Measurements from ENCODE around the gene PARD3.

- no peak for TF ChIP-seq CTCF (IDR thresholded peaks at IDR 0.05; ENCODE audit: poor library complexity)
- TF ChIP-seq EZH2phosphoT487 (IDR thresholded peaks at IDR 0.05; ENCODE audit: low read depth, severe bottlenecking, unreplicated experiment): no peak
- TF ChIP-seq EZH2 (IDR thresholded peaks at IDR 0.05; ENCODE audit: borderline replicate concordance): no peak
Observed at GRCh38 chr10:34313353-34313752, 501.7 kb downstream of the PARD3 start.
